SK-N-SH (cell line): ENCODE measurements around the gene EXOC6. TPM values are rescaled to one million over a fixed set of nuclear protein-coding genes. Genes with fewer than 3 reads are reported as not detected.
A peak's percentile ranks its signal among the peaks of the same experiment; 100 is the strongest.

ENCODE experiments used
- CTCF ChIA-PET: fragments of 300-600, 350-600 bp; formaldehyde crosslinking; extraction: SDS; loops from one replicate; lab custom pipeline; 2021; lab: Yijun Ruan, JAX
- POLR2A ChIA-PET: fragments of 350-600 bp; sonication (Branson Sonifier 250); formaldehyde crosslinking; extraction: SDS; loops from one replicate; lab custom pipeline; 2020; ENCODE audit warnings: antibody characterized with exemption, inconsistent platforms; lab: Yijun Ruan, JAX
- DNase-seq: peaks from one replicate; pipeline ENCODE4 v3.0.0; 2012
- H2AFZ ChIP-seq: fragments of 200-600 bp; sonication (generic); 2 replicates; pipeline ENCODE4 v1.8.1; 2016; ENCODE audit warnings: antibody characterized with exemption, mild to moderate bottlenecking, low read depth
- H3F3A ChIP-seq: fragments of 200-600 bp; sonication (generic); replicated peaks from 2 replicates; pipeline ENCODE3; 2016; ENCODE audit warnings: antibody characterized with exemption, mild to moderate bottlenecking; ENCODE audit not compliant: insufficient read depth
- H3K27ac ChIP-seq, 2 experiments: fragments of 200-500 bp in 1 of 2; fragments of 200-600 bp in 1 of 2; sonication (Bioruptor generic) in 1 of 2; sonication (generic), shearing (Covaris generic) in 1 of 2; 2 replicates each; pipeline versions ENCODE4 v1.5.1 to v1.6.1; 2014 to 2016; ENCODE audit warnings: low read depth in 2 of 2, inconsistent platforms in 1 of 2, low read length in 1 of 2, mild to moderate bottlenecking in 1 of 2, mixed read lengths in 1 of 2
- H3K27me3 ChIP-seq: fragments of 200-600 bp; sonication (generic), shearing (Covaris generic); 2 replicates; pipeline ENCODE4 v1.6.1; 2016; ENCODE audit warnings: mixed run types; ENCODE audit not compliant: insufficient read depth
- H3K36me3 ChIP-seq, 2 experiments: fragments of 200-500 bp in 1 of 2; fragments of 200-600 bp in 1 of 2; sonication (Bioruptor generic) in 1 of 2; sonication (generic) in 1 of 2; replicated peaks in 1 of 2; 2 replicates each; pipeline versions ENCODE3 to v1.5.1; 2014 to 2016; ENCODE audit warnings: low read length in 1 of 2, mild to moderate bottlenecking in 1 of 2; ENCODE audit not compliant: insufficient read depth in 2 of 2, control insufficient read depth in 1 of 2
- H3K4me1 ChIP-seq, 2 experiments: fragments of 200-500 bp in 1 of 2; fragments of 200-600 bp in 1 of 2; sonication (Bioruptor generic) in 1 of 2; sonication (generic), shearing (Covaris generic) in 1 of 2; 2 replicates each; pipeline versions ENCODE4 v1.5.1 to v1.6.1; 2014 to 2016; ENCODE audit warnings: low read depth in 1 of 2, low read length in 1 of 2, mixed run types in 1 of 2; ENCODE audit not compliant: insufficient read depth in 2 of 2, control insufficient read depth in 1 of 2
- H3K4me2 ChIP-seq: fragments of 200-600 bp; sonication (generic), shearing (Covaris generic); 2 replicates; pipeline ENCODE4 v1.6.1; 2017; ENCODE audit warnings: mixed run types
- H3K4me3 ChIP-seq, 2 experiments: fragments of 200-500 bp in 1 of 2; fragments of 200-600 bp in 1 of 2; sonication (Bioruptor generic) in 1 of 2; sonication (generic), shearing (Covaris generic) in 1 of 2; 2 replicates each; pipeline versions ENCODE4 v1.5.1 to v1.8.1; 2014 to 2016; ENCODE audit warnings: low read depth in 2 of 2, inconsistent platforms in 1 of 2, low read length in 1 of 2, mild to moderate bottlenecking in 1 of 2, mixed read lengths in 1 of 2, moderate library complexity in 1 of 2
- H3K79me2 ChIP-seq: fragments of 200-600 bp; sonication (generic); 2 replicates; pipeline ENCODE4 v1.8.1; 2017; ENCODE audit warnings: mild to moderate bottlenecking; ENCODE audit not compliant: insufficient read depth
- H3K9ac ChIP-seq: fragments of 200-600 bp; sonication (generic); 2 replicates; pipeline ENCODE4 v1.6.1; 2017; ENCODE audit warnings: mixed run types
- H3K9me2 ChIP-seq: fragments of 200-600 bp; sonication (generic); 2 replicates; pipeline ENCODE4 v1.6.1; 2017; ENCODE audit warnings: mixed run types
- H3K9me3 ChIP-seq: fragments of 200-600 bp; sonication (generic); 2 replicates; pipeline ENCODE4 v1.6.1; 2017; ENCODE audit warnings: mixed run types, mild to moderate bottlenecking, moderate library complexity
- H4K20me1 ChIP-seq: fragments of 200-600 bp; sonication (generic); 2 replicates; pipeline ENCODE4 v1.6.1; 2017; ENCODE audit warnings: mild to moderate bottlenecking, mixed run types; ENCODE audit not compliant: insufficient read depth
- CHD2 ChIP-seq: fragments of 150-350 bp; IDR thresholded peaks from 2 replicates; pipeline ENCODE4 v1.6.1; 2018; ENCODE audit warnings: low read length; ENCODE audit not compliant: partially characterized antibody
- GATA2 ChIP-seq: sonication (generic); formaldehyde crosslinking; IDR thresholded peaks from 2 replicates; pipeline ENCODE4 v1.5.0; 2020; ENCODE audit warnings: mild to moderate bottlenecking, missing genetic modification reagents
- JUND ChIP-seq: IDR thresholded peaks from 2 replicates; pipeline ENCODE4 v1.4.0; 2012
- MEF2A ChIP-seq: IDR thresholded peaks from 2 replicates; pipeline ENCODE4 v1.4.0; 2012; ENCODE audit warnings: low read depth, borderline replicate concordance
- MXI1 ChIP-seq: IDR thresholded peaks from 2 replicates; pipeline ENCODE4 v1.6.1; 2012; ENCODE audit warnings: mild to moderate bottlenecking, low read depth, low read length, improper control_type of control experiment
- RFX5 ChIP-seq: IDR thresholded peaks from 2 replicates; pipeline ENCODE4 v1.6.1; 2012; ENCODE audit warnings: mild to moderate bottlenecking, improper control_type of control experiment, low read length
- TEAD4 ChIP-seq: IDR thresholded peaks from 2 replicates; pipeline ENCODE4 v1.4.0; 2012; ENCODE audit warnings: mild to moderate bottlenecking, borderline replicate concordance; ENCODE audit not compliant: insufficient read depth
- USF2 ChIP-seq: fragments of 150-350 bp; IDR thresholded peaks from 2 replicates; pipeline ENCODE4 v1.6.1; 2017; ENCODE audit warnings: antibody characterized with exemption, low read length, low read depth, borderline replicate concordance
- WGBS: methylation state at CpG from one replicate; pipeline ENCODE4 v1.1.6; 2017; ENCODE audit warnings: low lambda C conversion rate; 5-methylcytosine and 5-hydroxymethylcytosine counted together
- polyA plus RNA-seq, 3 experiments: library from polyadenylated mRNA; depleted of rRNA; stranded (reverse); fragments of >200 nt; gene quantifications; 2 replicates each; pipeline ENCODE4 v1.2.3, GENCODE V29; 2012
- TF ChIP-seq, protein P1 (sequence below): IDR thresholded peaks from 2 replicates; pipeline ENCODE4 v1.6.1; 2012; ENCODE audit warnings: mild to moderate bottlenecking, low read depth, low read length, moderate library complexity

Gene EXOC6
- polyA plus RNA-seq, 1 of the 3 experiments (the other 2 are of a cell fraction): 2.3 TPM

DNA sequence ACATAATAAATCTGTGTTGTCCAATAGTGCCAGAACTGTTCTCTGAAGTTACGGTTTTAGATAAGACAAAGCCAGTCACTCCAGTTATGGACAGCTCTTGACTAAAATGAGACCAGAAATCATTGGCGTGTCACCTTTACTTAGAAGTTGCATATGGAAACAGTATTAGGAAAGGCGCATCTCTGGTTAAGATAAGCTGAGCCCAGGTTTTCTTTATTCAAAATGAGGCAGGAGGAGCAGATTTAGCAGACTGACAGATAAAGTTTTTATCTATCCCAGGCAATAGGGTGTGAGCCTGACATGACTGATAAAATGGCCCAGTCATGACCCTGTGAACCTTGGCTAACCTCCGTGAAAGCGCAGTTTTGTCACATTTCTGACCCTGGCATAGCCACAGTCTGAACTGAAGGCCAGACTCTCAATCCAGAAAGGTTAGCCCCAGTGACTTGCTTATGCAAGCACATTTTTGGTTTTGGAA, 229.6 kb downstream of the EXOC6 start:
- Histone ChIP-seq H3K79me2 (no peaks in the 10 kb centered on the region), H2AFZ (no peak overlapping the region), H3K27me3 (peaks cover 33% of the 10 kb centered on the region), H3K9me2 (no peaks in the 10 kb centered on the region), H3K27ac (no peak overlapping the region), H3K36me3 (no peaks in the 10 kb centered on the region), H3K9me3 (no peaks in the 10 kb centered on the region), H3K4me1 (peaks cover 0 to 30% of the 10 kb centered on the region in 2 experiments; a peak in 1 of 4 replicates), H4K20me1 (no peaks in the 10 kb centered on the region), H3K4me2 (no peak overlapping the region), H3K9ac (no peak overlapping the region), H3F3A (peaks cover 4% of the 10 kb centered on the region), H3K4me3 (no peak overlapping the region)
- POLR2A ChIA-PET: no interaction called here
- CTCF ChIA-PET: interaction anchor here (1.1 to 8.6 kb wide), 9 partner anchors 13 to 298 kb away, joined by 3 to 69 read pairs (median 7); partner anchors contain the start of gene CYP26C1
- no peak for TF ChIP-seq RFX5
- TF ChIP-seq CHD2: no peak
- DNase-seq: no peak
- WGBS: 68% methylated on average over 5 of the region's 5 CpGs

DNA sequence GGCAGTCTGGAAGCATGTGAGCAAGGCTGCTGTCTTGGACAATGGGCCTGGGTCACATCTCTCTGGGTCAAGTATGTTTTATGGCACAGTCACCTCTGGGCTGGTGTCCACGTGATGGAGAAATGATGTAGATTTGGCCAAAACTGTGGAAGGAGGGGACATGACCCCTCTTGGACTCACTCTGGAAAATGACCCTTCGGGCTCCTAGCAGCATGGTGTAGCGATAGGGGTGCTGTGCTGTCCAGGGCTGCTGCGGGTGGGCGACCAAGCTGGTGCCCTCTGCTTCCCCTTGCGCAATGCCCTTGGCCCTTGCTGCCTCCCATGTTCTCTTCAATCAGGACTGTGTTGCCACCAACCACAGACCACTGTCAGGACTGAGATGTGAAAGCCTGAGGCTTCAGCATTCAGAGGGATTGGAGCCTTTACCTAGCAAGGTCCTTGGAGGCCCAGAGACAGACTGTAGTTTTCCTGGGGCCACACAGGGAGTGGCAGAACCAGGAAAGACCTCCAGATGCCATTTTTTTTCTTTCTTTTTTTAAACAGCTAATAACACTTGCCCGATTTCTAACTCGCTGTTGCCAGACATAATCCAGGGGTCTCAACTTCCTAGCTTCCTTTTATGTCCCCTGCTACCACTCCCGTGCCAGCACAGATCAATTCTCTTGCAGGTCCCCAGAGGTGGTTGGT, 231.5 kb downstream of the EXOC6 start:
- TF ChIP-seq USF2 (no peak), MEF2A (no peak), RFX5 (no peak), TEAD4 (no peak), GATA2 (no peak), JUND (no peak), MXI1 (no peak)
- TF ChIP-seq, protein P1, sequence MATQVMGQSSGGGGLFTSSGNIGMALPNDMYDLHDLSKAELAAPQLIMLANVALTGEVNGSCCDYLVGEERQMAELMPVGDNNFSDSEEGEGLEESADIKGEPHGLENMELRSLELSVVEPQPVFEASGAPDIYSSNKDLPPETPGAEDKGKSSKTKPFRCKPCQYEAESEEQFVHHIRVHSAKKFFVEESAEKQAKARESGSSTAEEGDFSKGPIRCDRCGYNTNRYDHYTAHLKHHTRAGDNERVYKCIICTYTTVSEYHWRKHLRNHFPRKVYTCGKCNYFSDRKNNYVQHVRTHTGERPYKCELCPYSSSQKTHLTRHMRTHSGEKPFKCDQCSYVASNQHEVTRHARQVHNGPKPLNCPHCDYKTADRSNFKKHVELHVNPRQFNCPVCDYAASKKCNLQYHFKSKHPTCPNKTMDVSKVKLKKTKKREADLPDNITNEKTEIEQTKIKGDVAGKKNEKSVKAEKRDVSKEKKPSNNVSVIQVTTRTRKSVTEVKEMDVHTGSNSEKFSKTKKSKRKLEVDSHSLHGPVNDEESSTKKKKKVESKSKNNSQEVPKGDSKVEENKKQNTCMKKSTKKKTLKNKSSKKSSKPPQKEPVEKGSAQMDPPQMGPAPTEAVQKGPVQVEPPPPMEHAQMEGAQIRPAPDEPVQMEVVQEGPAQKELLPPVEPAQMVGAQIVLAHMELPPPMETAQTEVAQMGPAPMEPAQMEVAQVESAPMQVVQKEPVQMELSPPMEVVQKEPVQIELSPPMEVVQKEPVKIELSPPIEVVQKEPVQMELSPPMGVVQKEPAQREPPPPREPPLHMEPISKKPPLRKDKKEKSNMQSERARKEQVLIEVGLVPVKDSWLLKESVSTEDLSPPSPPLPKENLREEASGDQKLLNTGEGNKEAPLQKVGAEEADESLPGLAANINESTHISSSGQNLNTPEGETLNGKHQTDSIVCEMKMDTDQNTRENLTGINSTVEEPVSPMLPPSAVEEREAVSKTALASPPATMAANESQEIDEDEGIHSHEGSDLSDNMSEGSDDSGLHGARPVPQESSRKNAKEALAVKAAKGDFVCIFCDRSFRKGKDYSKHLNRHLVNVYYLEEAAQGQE: no peak
- no peak for DNase-seq
- CTCF ChIA-PET: interaction anchor here (0.6 to 8.6 kb wide), 54 partner anchors 10 to 674 kb away, joined by 3 to 69 read pairs (median 4); partner anchors contain the start of genes CYP26C1 and MYOF

More for the DNA sequence above, 231.5 kb downstream of the EXOC6 start:
- 59% methylated on average over 9 of the region's 9 CpGs for WGBS
- POLR2A ChIA-PET: no interaction called here
- H3K4me1 ChIP-seq: peaks cover 0 to 12% of the 10 kb centered on the region in 2 experiments; a peak in 1 of 4 replicates
- no peak overlapping the region for H3K27ac ChIP-seq
- no peaks in the 10 kb centered on the region for H3K9me3 ChIP-seq
- no peaks in the 10 kb centered on the region for H3K79me2 ChIP-seq
- no peak overlapping the region for H3K9ac ChIP-seq
- H3K4me3 ChIP-seq: peak overlapping the region; percentile 15 to 42; a peak in 2 of 4 replicates
- no peaks in the 10 kb centered on the region for H3K9me2 ChIP-seq
- H2AFZ ChIP-seq: peak overlapping the region; percentile 49; the same call in 1 of the 2 replicates
- H3K36me3 ChIP-seq: no peaks in the 10 kb centered on the region
- H3F3A ChIP-seq: peaks cover 4% of the 10 kb centered on the region
- H3K4me2 ChIP-seq: 0 out of 2 replicates have a peak overlapping the region, but pooled peaks have one; percentile 49
- no peaks in the 10 kb centered on the region for H4K20me1 ChIP-seq
- H3K27me3 ChIP-seq: peaks cover 15% of the 10 kb centered on the region
